ENCODE data around the gene FAHD2A.

DNA sequence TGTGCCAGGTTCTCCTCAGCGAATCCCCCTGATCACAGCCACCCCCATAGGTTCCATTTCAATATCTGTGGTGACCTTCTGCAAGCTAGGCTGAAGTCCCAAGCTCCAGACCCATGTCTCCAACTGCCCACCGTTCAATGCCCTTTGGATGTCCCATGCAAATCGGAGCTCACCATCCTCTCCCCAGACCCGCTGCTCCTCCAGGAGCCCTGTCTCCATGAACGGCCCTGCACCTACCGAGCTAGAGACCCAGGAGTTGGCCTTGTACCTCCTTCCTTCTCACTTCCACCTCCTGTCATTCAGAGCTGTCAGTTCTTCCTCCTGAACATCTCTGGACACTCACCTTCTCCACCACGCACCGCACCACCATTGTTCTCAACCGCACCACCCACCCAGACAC is 1.0 kb upstream of the FAHD2A start:
- TF ChIP-seq, protein P1, sequence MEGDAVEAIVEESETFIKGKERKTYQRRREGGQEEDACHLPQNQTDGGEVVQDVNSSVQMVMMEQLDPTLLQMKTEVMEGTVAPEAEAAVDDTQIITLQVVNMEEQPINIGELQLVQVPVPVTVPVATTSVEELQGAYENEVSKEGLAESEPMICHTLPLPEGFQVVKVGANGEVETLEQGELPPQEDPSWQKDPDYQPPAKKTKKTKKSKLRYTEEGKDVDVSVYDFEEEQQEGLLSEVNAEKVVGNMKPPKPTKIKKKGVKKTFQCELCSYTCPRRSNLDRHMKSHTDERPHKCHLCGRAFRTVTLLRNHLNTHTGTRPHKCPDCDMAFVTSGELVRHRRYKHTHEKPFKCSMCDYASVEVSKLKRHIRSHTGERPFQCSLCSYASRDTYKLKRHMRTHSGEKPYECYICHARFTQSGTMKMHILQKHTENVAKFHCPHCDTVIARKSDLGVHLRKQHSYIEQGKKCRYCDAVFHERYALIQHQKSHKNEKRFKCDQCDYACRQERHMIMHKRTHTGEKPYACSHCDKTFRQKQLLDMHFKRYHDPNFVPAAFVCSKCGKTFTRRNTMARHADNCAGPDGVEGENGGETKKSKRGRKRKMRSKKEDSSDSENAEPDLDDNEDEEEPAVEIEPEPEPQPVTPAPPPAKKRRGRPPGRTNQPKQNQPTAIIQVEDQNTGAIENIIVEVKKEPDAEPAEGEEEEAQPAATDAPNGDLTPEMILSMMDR (IDR thresholded peaks at IDR 0.05), result no peak
- no peak for TF ChIP-seq EZH2phosphoT487 (IDR thresholded peaks at IDR 0.05)
- no peak for TF ChIP-seq EZH2 (IDR thresholded peaks at IDR 0.05)
